ENCODE results near the gene NF1. TPM values are rescaled to one million over a fixed set of nuclear protein-coding genes. Genes with fewer than 3 reads are reported as not detected.
"Not testable (repeated sequence)": the region's sequence is repeated elsewhere in the genome, so short reads cannot be mapped to it uniquely, and the experiment has no call there.

The NF1 gene
- total and polyA plus RNA-seq, 11 donors, result 6.8 to 82.0 (median 51.4) TPM

GRCh38 chr17:31379597-31380205 is 284.9 kb downstream of the NF1 start:
- ATAC-seq, result no peak
- no peak for DNase-seq
- intact Hi-C loops (cut with DNase I), result no loop called here
- Histone ChIP-seq H3K4me3 (no peak overlapping the region), H3K36me3 (peaks cover 0 to 54% (median 35%) of the 10 kb centered on the region in 9 donors), H3K27ac (no peak overlapping the region), H3K4me1 (no peaks in the 10 kb centered on the region), H3K9me3 (no peaks in the 10 kb centered on the region), H3K27me3 (no peaks in the 10 kb centered on the region)
- TF ChIP-seq POLR2A (IDR thresholded peaks at IDR 0.05), result no peak
- no peak for TF ChIP-seq CTCF (IDR thresholded peaks at IDR 0.05)
- 94 to 100% (median 98%) methylated on average over 1 of the region's 1 CpG for WGBS, 4 donors

- Histone ChIP-seq H3K27ac (no peak overlapping the region), H3K9me3 (no peaks in the 10 kb centered on the region), H3K4me1 (no peaks in the 10 kb centered on the region), H3K27me3 (no peaks in the 10 kb centered on the region), H3K36me3 (peaks cover 0 to 39% (median 23%) of the 10 kb centered on the region in 9 donors), H3K4me3 (no peak overlapping the region)
- ATAC-seq (no peak), DNase-seq (no peak)
- no peak for TF ChIP-seq POLR2A (IDR thresholded peaks at IDR 0.05)
- TF ChIP-seq CTCF (IDR thresholded peaks at IDR 0.05), result no peak
- intact Hi-C loops (cut with DNase I), result no loop called here
These were observed 286.4 kb downstream of the NF1 start for GRCh38 chr17:31381165-31381668.

- H3K4me1 ChIP-seq; intact Hi-C loops (cut with DNase I); H3K9me3 ChIP-seq; H3K27me3 ChIP-seq; DNase-seq; H3K27ac ChIP-seq; H3K4me3 ChIP-seq: not testable (repeated sequence)
- 91 to 94% (median 92%) methylated on average over 11 of the region's 11 CpGs for WGBS, 4 donors
- ATAC-seq, result peak; percentile 14 to 73 (median 60)
- peaks cover 0 to 25% (median 10%) of the 10 kb centered on the region in 9 donors for H3K36me3 ChIP-seq
These were observed 288.0 kb downstream of the NF1 start for GRCh38 chr17:31382668-31383275.

- H3K36me3 ChIP-seq, result peaks cover 0 to 21% (median 7%) of the 10 kb centered on the region in 9 donors
- ATAC-seq; intact Hi-C loops (cut with DNase I); H3K4me1 ChIP-seq; H3K4me3 ChIP-seq; DNase-seq; H3K9me3 ChIP-seq; H3K27me3 ChIP-seq; H3K27ac ChIP-seq: not testable (repeated sequence)
- whole genome bisulfite sequencing, 4 donors, result 86 to 97% (median 96%) methylated on average over 6 of the region's 6 CpGs
These were observed 288.7 kb downstream of the NF1 start for GRCh38 chr17:31383488-31383887.

- Histone ChIP-seq H3K36me3 (peaks cover 0 to 14% (median 7%) of the 10 kb centered on the region in 9 donors), H3K4me3 (no peak overlapping the region)
- intact Hi-C loops (cut with DNase I), result loop anchor here in 3 of 10 donors (5.0 kb wide), 2 partner anchors 137 to 142 kb away; no protein-coding TSS in a partner anchor
These were observed 290.9 kb downstream of the NF1 start for GRCh38 chr17:31385428-31386285.

More at GRCh38 chr17:31385428-31386285, 290.9 kb downstream of the NF1 start:
- DNase-seq (no peak), ATAC-seq (no peak)
- Histone ChIP-seq H3K4me1 (peaks cover 0 to under 1% (median 0%) of the 10 kb centered on the region in 12 donors), H3K27me3 (peaks cover 0 to 13% (median 5%) of the 10 kb centered on the region in 9 donors), H3K27ac (no peak overlapping the region), H3K9me3 (no peaks in the 10 kb centered on the region)
- TF ChIP-seq CTCF (IDR thresholded peaks at IDR 0.05), result no peak
- no peak for TF ChIP-seq POLR2A (IDR thresholded peaks at IDR 0.05)
- 84 to 91% (median 89%) methylated on average over 7 of the region's 7 CpGs for WGBS, 4 donors

Measured in heart left ventricle (tissue), 16 donors.